Muscle layer of duodenum (tissue), 2 donors: Measurements from ENCODE around the gene PTPRN2.

Experiments used
- H3K27ac ChIP-seq: one replicate; pipeline ENCODE4 v1.7.0; 2013; ENCODE audit warnings: mild to moderate bottlenecking, low read length
- H3K27me3 ChIP-seq: one replicate; pipeline ENCODE4 v1.7.0; 2013; ENCODE audit warnings: low read depth, mild to moderate bottlenecking, control low read depth, low read length
- H3K36me3 ChIP-seq, 2 donors: one replicate each; pipeline ENCODE4 v1.7.0; 2013; ENCODE audit warnings: low read length in 2 of 2, control low read depth in 1 of 2, mild to moderate bottlenecking in 1 of 2; ENCODE audit not compliant: insufficient read depth in 2 of 2, control insufficient read depth in 1 of 2
- H3K4me1 ChIP-seq, 2 donors: one replicate each; pipeline ENCODE4 v1.7.0; 2013; ENCODE audit warnings: low read length in 2 of 2, mild to moderate bottlenecking in 2 of 2, control low read depth in 1 of 2, moderate library complexity in 1 of 2; ENCODE audit not compliant: insufficient read depth in 2 of 2, control insufficient read depth in 1 of 2
- H3K4me3 ChIP-seq, 2 donors: one replicate each; pipeline ENCODE4 v1.7.0; 2013; ENCODE audit warnings: low read length in 2 of 2, low read depth in 1 of 2, mild to moderate bottlenecking in 1 of 2
- H3K9me3 ChIP-seq, 2 donors: one replicate each; pipeline ENCODE4 v1.7.0; 2013; ENCODE audit warnings: low read length in 2 of 2, control low read depth in 1 of 2, mild to moderate bottlenecking in 1 of 2; ENCODE audit not compliant: control insufficient read depth in 1 of 2
- donor health status: healthy.

PTPRN2 gene

GRCh38 chr7:157717211-157718174 lies 870.1 kb downstream of the PTPRN2 start:
- Histone ChIP-seq H3K4me3 (no peak overlapping the region), H3K4me1 (no peaks in the 10 kb centered on the region), H3K36me3 (no peaks in the 10 kb centered on the region), H3K27ac (no peak overlapping the region), H3K9me3 (peaks cover 3 to 5% of the 10 kb centered on the region in 2 donors), H3K27me3 (no peaks in the 10 kb centered on the region)

GRCh38 chr7:157715938-157716280 lies 871.7 kb downstream of the PTPRN2 start:
- Histone ChIP-seq H3K27me3 (no peaks in the 10 kb centered on the region), H3K27ac (no peak overlapping the region), H3K4me3 (no peak overlapping the region), H3K4me1 (no peaks in the 10 kb centered on the region), H3K36me3 (no peaks in the 10 kb centered on the region), H3K9me3 (peaks cover 3 to 5% of the 10 kb centered on the region in 2 donors)

DNA sequence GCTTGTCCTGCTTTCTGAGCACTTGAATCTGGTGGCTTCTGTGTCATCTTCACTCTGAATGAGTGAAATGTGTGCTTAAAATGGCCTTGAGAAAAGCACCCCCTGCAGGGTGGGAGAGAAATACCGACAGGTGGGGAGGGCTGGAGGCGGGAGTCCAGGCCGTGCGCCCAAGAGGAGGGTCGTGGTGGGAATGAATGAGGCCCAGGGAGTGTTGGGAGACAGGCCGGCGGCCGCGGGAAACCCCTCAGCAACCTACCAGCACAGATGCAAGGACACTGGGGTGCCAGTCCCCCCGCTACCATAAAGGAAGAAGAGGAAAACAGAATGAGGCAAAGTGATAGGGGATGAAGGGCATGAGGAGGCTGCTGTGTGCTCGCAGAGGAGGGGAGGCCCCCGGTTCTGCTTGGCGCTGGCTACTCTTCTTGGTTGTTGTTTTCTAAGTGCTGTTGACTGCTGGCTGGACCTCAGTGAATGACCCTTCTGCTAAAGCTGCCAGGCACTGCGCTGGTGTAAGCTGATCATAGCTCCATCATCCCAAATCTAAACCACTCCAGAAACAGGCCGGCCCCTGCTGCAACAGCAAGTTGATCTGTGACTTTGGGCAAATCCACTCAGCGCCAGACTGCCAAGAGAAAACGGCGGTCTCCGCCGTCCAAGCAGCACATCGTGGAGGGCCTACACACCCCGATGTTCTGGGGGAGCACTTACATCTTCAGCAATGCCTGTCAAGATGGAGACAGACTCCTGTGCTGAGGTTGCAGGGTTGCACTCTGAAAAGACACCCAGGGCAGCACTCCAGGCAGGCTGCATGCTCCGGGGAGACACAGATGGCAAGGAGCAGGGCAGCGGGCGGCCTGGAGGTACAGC lies 872.3 kb downstream of the PTPRN2 start:
- no peak overlapping the region for H3K4me3 ChIP-seq
- H3K9me3 ChIP-seq, result peaks cover 3 to 5% of the 10 kb centered on the region in 2 donors
- no peaks in the 10 kb centered on the region for H3K36me3 ChIP-seq
- no peaks in the 10 kb centered on the region for H3K27me3 ChIP-seq
- H3K27ac ChIP-seq, result no peak overlapping the region
- no peaks in the 10 kb centered on the region for H3K4me1 ChIP-seq

GRCh38 chr7:157714166-157715070 lies 873.2 kb downstream of the PTPRN2 start:
- Histone ChIP-seq H3K4me1 (no peaks in the 10 kb centered on the region), H3K4me3 (no peak overlapping the region)

DNA sequence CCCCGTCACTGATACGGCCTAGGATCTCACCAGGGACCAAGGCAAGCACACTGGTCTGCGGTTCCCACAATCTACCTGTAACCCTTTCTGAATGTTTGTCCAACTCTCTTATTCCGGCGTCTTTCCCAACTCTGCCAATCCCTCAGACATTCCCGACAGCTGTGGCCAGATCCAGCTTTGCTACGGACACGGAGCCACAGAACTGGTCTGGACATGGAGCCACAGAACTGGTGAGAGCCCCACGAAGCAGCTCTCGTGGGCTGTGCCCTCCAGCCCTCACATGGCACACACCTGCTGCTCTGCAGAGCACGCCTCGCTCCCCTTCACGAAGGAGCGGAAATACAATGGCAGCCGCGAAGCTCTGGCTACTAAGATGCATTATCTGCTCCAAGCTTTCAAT lies 874.0 kb downstream of the PTPRN2 start:
- Histone ChIP-seq H3K9me3 (peaks cover 3 to 5% of the 10 kb centered on the region in 2 donors), H3K27me3 (no peaks in the 10 kb centered on the region), H3K4me1 (no peaks in the 10 kb centered on the region), H3K27ac (no peak overlapping the region), H3K4me3 (no peak overlapping the region), H3K36me3 (no peaks in the 10 kb centered on the region)

More at GRCh38 chr7:157714166-157715070, 873.2 kb downstream of the PTPRN2 start:
- peaks cover 3 to 5% of the 10 kb centered on the region in 2 donors for H3K9me3 ChIP-seq
- H3K27me3 ChIP-seq, result no peaks in the 10 kb centered on the region
- H3K27ac ChIP-seq, result no peak overlapping the region
- H3K36me3 ChIP-seq, result no peaks in the 10 kb centered on the region

GRCh38 chr7:157712666-157713235 lies 874.9 kb downstream of the PTPRN2 start:
- H3K27me3 ChIP-seq, result no peaks in the 10 kb centered on the region
- H3K36me3 ChIP-seq, result no peaks in the 10 kb centered on the region
- no peaks in the 10 kb centered on the region for H3K4me1 ChIP-seq
- no peak overlapping the region for H3K4me3 ChIP-seq
- H3K27ac ChIP-seq, result no peak overlapping the region
- peaks cover 3 to 5% of the 10 kb centered on the region in 2 donors for H3K9me3 ChIP-seq

GRCh38 chr7:157711353-157711888 lies 876.2 kb downstream of the PTPRN2 start:
- H3K36me3 ChIP-seq, result no peaks in the 10 kb centered on the region
- no peaks in the 10 kb centered on the region for H3K27me3 ChIP-seq
- H3K4me3 ChIP-seq, result no peak overlapping the region
- H3K9me3 ChIP-seq, result peaks cover 0 to 3% of the 10 kb centered on the region in 2 donors
- H3K4me1 ChIP-seq, result no peaks in the 10 kb centered on the region
- no peak overlapping the region for H3K27ac ChIP-seq

GRCh38 chr7:157710396-157710795 lies 877.2 kb downstream of the PTPRN2 start:
- Histone ChIP-seq H3K4me1 (no peaks in the 10 kb centered on the region), H3K36me3 (no peaks in the 10 kb centered on the region), H3K27ac (no peak overlapping the region), H3K27me3 (no peaks in the 10 kb centered on the region), H3K9me3 (no peaks in the 10 kb centered on the region), H3K4me3 (no peak overlapping the region)

- Histone ChIP-seq H3K9me3 (no peaks in the 10 kb centered on the region), H3K4me1 (no peaks in the 10 kb centered on the region), H3K27ac (no peak overlapping the region), H3K36me3 (no peaks in the 10 kb centered on the region), H3K27me3 (no peaks in the 10 kb centered on the region), H3K4me3 (no peak overlapping the region)
Observed at GRCh38 chr7:157709531-157710251, 877.9 kb downstream of the PTPRN2 start.

GRCh38 chr7:157708919-157709295 lies 878.7 kb downstream of the PTPRN2 start:
- Histone ChIP-seq H3K27me3 (no peaks in the 10 kb centered on the region), H3K4me1 (no peaks in the 10 kb centered on the region), H3K27ac (no peak overlapping the region), H3K36me3 (no peaks in the 10 kb centered on the region), H3K9me3 (no peaks in the 10 kb centered on the region), H3K4me3 (no peak overlapping the region)
